Activated naive CD8-positive, alpha-beta T cell treated with anti-CD3 and anti-CD28 coated beads, Interleukin-2, amount 10 ng/mL, durations not matched to agents 7 days and 5 days (primary cell): Measurements from ENCODE around the gene IMP4. TPM values are rescaled to one million over a fixed set of nuclear protein-coding genes. Genes with fewer than 3 reads are reported as not detected.

ENCODE experiments used
- ATAC-seq: fragments of 150-1000 bp; cut with Tn5 transposase; one replicate; pipeline ENCODE4 v1.10.0; 2021; ENCODE audit warnings: low read depth, moderate library complexity
- POLR2A ChIA-PET: fragments of 350-600 bp; sonication (Branson Sonifier 250); formaldehyde crosslinking; loops from one replicate; lab custom pipeline; 2021; ENCODE audit warnings: antibody characterized with exemption; lab: Charles Lee
- DNase-seq: peaks from one replicate; pipeline ENCODE4 v3.0.0; 2021
- H3K27ac Mint-ChIP-seq: one replicate; pipeline ENCODE4 v1.8.0; 2022; ENCODE audit warnings: mild to moderate bottlenecking, mixed read lengths
- H3K27me3 Mint-ChIP-seq: one replicate; pipeline ENCODE4 v1.8.0; 2022; ENCODE audit warnings: mild to moderate bottlenecking, moderate library complexity, mixed read lengths
- H3K36me3 Mint-ChIP-seq: one replicate; pipeline ENCODE4 v1.8.0; 2021; ENCODE audit warnings: mild to moderate bottlenecking, mixed read lengths
- H3K4me1 Mint-ChIP-seq: one replicate; pipeline ENCODE4 v1.8.0; 2021; ENCODE audit warnings: mixed read lengths
- H3K4me3 Mint-ChIP-seq: one replicate; pipeline ENCODE4 v1.8.0; 2022; ENCODE audit warnings: mild to moderate bottlenecking, moderate library complexity, mixed read lengths
- H3K9me3 Mint-ChIP-seq: one replicate; pipeline ENCODE4 v1.8.0; 2021; ENCODE audit warnings: mixed read lengths
- total RNA-seq, 2 experiments: library from RNA; stranded (reverse); gene quantifications; one replicate each; pipeline ENCODE4 v1.2.3, GENCODE V29; 2021

The IMP4 gene
- total RNA-seq, 2 experiments from 2014 or later = 64.9 to 65.8 TPM

DNA sequence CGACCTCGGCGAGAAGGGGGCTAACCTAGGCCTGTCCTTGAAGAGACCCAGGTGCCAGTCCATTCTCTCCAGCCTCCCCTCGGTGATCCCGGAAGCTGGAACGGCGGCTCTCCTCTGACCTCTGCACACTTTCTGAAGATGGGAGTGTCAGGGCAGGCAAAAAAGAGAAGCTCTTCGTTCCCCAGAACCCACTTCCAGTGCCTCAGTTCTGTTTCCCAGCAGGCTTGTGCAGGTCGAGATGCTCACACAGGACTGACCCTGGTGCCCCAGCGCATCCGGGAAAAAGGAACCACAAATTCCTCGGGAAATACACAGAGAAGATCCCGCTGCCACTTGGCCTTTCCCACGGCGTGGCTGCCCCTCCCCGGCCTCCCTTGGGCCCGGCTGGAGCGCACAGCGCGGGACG is 12.5 kb downstream of the IMP4 start:
- Mint-ChIP-seq H3K36me3 (no peaks in the 10 kb centered on the region), H3K9me3 (no peaks in the 10 kb centered on the region), H3K4me1 (peaks cover 14% of the 10 kb centered on the region), H3K27me3 (peaks cover 2% of the 10 kb centered on the region), H3K4me3 (peak overlapping the region; percentile 83), H3K27ac (no peak overlapping the region)
- POLR2A ChIA-PET = interaction anchor here (1.0 to 1.9 kb wide), 2 partner anchors 12 to 18 kb away, joined by 3 to 18 read pairs; partner anchors contain the start of gene IMP4
- ATAC-seq = no peak
- DNase-seq = no peak

DNA sequence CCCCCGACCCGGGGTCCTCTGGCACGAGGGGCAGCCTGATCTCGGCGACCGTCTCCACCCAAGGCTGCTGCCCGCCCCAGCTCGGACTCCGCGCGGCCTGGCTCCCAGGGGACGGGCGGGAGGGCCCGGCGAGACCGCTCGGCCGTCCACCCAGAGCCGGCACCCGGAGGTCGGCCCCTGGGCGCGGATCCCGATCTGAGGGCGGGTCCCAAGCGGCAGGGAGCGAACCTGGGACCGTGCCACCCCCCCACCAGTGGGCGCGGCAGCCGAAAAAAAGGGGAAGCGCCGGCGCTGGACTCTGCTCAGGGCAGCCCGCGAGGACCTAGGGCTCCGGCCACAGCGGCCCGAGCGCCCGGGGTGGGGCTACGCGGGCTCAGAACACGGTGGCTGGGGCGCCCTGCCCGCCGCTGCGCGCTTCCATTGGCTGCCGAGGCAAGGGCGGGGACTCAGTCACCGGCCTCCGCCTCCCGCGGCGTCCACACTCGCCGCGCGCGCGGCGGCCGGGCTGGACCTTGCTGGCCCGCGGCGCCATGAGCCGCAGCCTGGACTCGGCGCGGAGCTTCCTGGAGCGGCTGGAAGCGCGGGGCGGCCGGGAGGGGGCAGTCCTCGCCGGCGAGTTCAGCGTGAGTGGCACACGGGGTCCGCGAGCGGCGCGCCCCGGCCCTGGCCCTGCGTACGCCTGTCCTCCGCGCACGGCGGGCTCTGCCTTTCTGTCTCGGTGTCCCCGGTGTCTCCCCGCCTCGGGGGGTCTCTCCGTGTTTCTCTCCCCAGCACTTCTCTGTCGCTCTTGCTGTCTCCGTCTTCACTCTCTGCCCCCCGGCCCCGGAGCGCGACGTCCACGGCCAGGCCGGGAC is 13.1 kb downstream of the IMP4 start, which contains the start of gene PTPN18:
Gene PTPN18, plus strand, starts transcription at position 479 of the 854 bp plus-strand sequence. Its CDS starts 52 bp downstream, at position 531.
- POLR2A ChIA-PET = interaction anchor here (1.0 to 1.9 kb wide), 2 partner anchors 13 to 17 kb away, joined by 3 to 18 read pairs; partner anchors contain the start of gene IMP4
- H3K27me3 Mint-ChIP-seq = peaks cover 2% of the 10 kb centered on the region
- H3K4me3 Mint-ChIP-seq = peak within 1 kb of the TSS; percentile 83
- peak; percentile 74 for DNase-seq
- H3K9me3 Mint-ChIP-seq = no peaks in the 10 kb centered on the region
- ATAC-seq = peak; percentile 94
- H3K27ac Mint-ChIP-seq = no peak within 1 kb of the TSS
- peaks cover 14% of the 10 kb centered on the region for H3K4me1 Mint-ChIP-seq
- H3K36me3 Mint-ChIP-seq = no peaks in the 10 kb centered on the region

DNA sequence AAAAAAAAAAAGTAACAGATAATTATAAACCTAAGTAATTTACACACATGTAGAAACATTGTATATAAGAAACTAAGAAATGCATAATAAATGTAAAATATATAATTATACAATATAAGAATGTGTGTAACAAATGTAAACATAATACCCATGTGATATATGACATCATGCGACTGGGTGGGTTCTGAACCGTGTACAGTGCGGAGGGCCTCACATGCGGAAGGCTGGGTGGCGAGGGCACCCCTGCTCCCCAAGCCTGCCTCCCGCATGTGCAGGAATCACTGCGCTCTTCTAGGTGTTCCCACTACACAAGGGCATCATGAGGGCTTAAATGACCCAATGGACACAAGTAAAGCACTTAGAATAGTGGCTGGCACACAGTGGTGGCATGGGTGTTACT is 15.2 kb downstream of the IMP4 start:
- POLR2A ChIA-PET = no interaction called here
- Mint-ChIP-seq H3K9me3 (no peaks in the 10 kb centered on the region), H3K4me3 (no peak overlapping the region), H3K36me3 (no peaks in the 10 kb centered on the region), H3K27me3 (peaks cover 8% of the 10 kb centered on the region), H3K4me1 (peaks cover 8% of the 10 kb centered on the region), H3K27ac (no peak overlapping the region)
- DNase-seq (no peak), ATAC-seq (no peak)

DNA sequence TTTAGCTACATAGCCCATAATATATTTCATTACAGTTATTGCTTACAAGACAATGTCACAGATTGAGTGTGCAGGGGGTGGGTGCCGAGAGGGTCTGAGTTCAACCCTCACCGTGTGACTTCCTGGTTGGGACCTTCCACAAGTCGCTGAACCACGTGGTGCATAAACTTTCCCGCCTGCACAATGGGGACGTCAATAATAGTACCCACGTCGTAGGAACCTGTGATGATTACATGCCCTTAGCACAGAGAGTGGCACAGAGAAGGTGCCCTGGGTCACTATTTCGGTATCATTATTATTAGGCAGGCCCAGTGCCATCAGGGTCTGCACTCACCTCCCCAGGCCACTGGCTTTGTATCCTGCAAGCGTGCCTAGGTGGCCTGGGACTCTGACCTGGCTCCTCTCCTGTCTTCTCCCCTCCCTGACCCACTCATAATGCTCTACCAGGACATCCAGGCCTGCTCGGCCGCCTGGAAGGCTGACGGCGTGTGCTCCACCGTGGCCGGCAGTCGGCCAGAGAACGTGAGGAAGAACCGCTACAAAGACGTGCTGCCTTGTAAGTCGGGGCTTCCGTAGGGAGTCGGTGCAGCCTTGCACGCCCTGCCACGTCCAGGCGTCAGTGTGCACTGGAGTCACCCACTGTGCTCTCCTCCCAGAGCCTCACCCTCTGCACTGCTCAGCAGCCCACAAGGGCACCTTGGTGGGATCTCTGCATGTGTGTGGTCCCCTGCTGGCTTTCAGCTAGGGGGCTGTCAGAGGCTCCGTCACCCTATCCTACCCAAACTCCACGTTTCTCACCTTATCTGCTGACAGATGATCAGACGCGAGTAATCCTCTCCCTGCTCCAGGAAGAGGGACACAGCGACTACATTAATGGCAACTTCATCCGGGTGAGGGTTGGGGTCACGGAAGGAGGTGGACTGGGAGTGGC is 16.0 kb downstream of the IMP4 start:
- no peaks in the 10 kb centered on the region for H3K36me3 Mint-ChIP-seq
- peaks cover 10% of the 10 kb centered on the region for H3K27me3 Mint-ChIP-seq
- POLR2A ChIA-PET = no interaction called here
- H3K4me1 Mint-ChIP-seq = peaks cover 8% of the 10 kb centered on the region
- H3K4me3 Mint-ChIP-seq = no peak overlapping the region
- no peak for ATAC-seq
- no peak for DNase-seq
- H3K27ac Mint-ChIP-seq = no peak overlapping the region
- no peaks in the 10 kb centered on the region for H3K9me3 Mint-ChIP-seq

DNA sequence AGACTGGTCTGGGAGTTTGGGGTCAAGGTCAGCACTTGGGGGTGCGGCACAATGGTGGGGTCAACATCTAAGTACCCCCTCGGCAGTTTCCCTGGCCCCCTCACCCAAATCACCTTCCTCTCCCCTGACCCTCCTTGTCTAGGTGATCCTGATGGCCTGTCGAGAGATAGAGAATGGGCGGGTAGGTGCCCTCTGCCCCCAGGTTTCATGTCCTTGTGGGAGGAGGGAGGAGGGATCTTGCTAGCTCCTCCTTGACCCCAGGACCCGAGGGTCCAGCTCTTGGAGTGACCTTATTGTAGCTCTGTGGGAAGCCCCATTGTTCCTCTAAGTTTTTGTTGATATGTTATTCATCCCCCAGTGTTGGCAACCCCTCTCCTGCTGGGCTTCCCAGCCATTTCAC is 16.8 kb downstream of the IMP4 start:
- Mint-ChIP-seq H3K4me3 (no peak overlapping the region), H3K27ac (no peak overlapping the region), H3K27me3 (peaks cover 10% of the 10 kb centered on the region), H3K36me3 (no peaks in the 10 kb centered on the region), H3K4me1 (peaks cover 8% of the 10 kb centered on the region), H3K9me3 (no peaks in the 10 kb centered on the region)
- POLR2A ChIA-PET = no interaction called here
- ATAC-seq (no peak), DNase-seq (no peak)

DNA sequence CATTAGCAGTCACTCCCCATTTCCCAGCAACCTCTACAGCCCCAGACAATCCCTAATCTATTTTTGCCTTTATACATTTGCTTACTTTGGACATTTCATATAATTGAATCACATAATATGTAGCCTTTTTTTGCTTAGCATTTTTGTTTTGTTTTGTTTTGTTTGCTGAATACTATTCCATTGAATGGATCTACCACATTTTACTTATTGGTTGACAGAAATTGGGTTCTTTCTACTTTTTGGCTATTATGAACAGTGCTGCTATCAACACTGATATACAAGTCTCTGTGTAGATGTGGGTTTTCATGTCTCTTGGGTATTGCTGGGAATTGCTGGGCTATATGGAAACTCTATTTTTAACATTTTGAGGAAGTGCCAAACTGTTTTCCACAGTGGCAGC is 20.8 kb downstream of the IMP4 start:
- ATAC-seq (no peak), DNase-seq (no peak)
- Mint-ChIP-seq H3K9me3 (peaks cover 2% of the 10 kb centered on the region), H3K36me3 (peaks cover 2% of the 10 kb centered on the region), H3K27me3 (peaks cover 29% of the 10 kb centered on the region), H3K4me1 (peaks cover 3% of the 10 kb centered on the region), H3K4me3 (no peak overlapping the region), H3K27ac (no peak overlapping the region)
- POLR2A ChIA-PET = no interaction called here

DNA sequence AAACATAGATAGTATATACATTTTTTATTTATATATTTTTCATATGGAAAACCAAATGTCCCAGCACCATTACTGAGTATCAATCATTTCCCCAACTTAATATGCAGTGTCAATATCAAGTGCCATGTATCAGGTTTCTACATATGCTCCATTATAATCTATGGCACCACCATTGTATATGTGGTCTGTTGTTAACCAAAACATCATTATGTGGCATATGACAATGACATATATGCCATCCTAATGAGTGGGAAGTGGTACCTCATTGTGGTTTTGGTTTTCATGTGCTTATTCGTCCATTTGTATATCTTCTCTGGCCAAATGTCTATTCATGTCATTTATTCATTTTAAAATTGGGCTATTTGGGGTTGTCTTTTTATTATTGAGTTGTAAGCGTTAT is 22.4 kb downstream of the IMP4 start:
- DNase-seq = no peak
- peaks cover 8% of the 10 kb centered on the region for H3K4me1 Mint-ChIP-seq
- H3K27me3 Mint-ChIP-seq = peaks cover 31% of the 10 kb centered on the region
- no peak overlapping the region for H3K4me3 Mint-ChIP-seq
- H3K9me3 Mint-ChIP-seq = peaks cover 2% of the 10 kb centered on the region
- H3K27ac Mint-ChIP-seq = no peak overlapping the region
- POLR2A ChIA-PET = no interaction called here
- ATAC-seq = no peak
- peaks cover 2% of the 10 kb centered on the region for H3K36me3 Mint-ChIP-seq

DNA sequence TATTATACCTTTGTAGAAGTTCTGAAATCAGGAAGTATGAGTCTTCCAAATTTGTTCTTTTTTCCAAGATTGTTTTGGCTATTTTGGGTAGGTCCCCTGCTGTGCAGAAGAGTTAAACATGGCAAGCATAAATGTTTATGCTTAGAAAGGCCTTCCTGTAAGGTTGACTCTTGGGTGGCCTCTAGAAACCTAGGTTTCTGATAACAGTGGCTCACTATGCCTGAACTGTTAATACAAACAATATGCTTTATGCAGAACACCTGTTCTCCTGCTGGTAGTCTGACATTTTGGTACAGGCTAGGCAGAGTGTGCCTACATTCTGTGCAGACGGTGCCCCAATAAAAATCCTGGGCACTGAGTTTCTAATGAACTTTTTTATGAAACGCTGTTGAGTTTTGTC is 23.3 kb downstream of the IMP4 start:
- Mint-ChIP-seq H3K4me3 (no peak overlapping the region), H3K4me1 (peaks cover 16% of the 10 kb centered on the region), H3K36me3 (peaks cover 2% of the 10 kb centered on the region), H3K27me3 (peaks cover 32% of the 10 kb centered on the region), H3K9me3 (peaks cover 2% of the 10 kb centered on the region), H3K27ac (no peak overlapping the region)
- POLR2A ChIA-PET = interaction anchor here (1.3 kb wide), 1 partner anchor 24 kb away, joined by 8 read pairs; the partner anchor contains the start of gene IMP4
- DNase-seq (no peak), ATAC-seq (no peak)

DNA sequence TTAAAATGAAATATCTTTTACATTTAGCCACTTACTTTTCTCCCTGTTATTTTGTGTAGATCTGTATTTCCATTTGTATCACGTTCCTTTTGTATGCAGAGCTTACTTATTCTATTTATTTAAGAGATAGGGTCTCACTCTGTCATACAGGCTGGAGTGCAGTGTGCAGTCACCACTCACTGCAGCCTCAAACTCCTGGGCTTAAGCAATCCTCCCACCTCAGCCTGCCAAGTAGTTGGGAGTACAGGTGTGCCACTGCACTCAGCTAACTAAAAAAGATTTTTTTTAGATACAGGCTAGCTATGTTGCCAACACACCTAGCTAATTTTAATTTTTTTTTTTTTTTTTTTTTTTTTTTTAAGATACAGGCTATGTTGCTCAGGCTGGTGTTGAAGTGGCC is 24.0 kb downstream of the IMP4 start:
- ATAC-seq = no peak
- POLR2A ChIA-PET = interaction anchor here (0.6 to 1.3 kb wide), 2 partner anchors 25 to 211 kb away, joined by 3 to 8 read pairs; partner anchors contain the start of gene IMP4
- peaks cover 2% of the 10 kb centered on the region for H3K36me3 Mint-ChIP-seq
- no peak overlapping the region for H3K4me3 Mint-ChIP-seq
- H3K9me3 Mint-ChIP-seq = peaks cover 2% of the 10 kb centered on the region
- peaks cover 24% of the 10 kb centered on the region for H3K4me1 Mint-ChIP-seq
- DNase-seq = no peak
- peaks cover 28% of the 10 kb centered on the region for H3K27me3 Mint-ChIP-seq
- no peak overlapping the region for H3K27ac Mint-ChIP-seq

DNA sequence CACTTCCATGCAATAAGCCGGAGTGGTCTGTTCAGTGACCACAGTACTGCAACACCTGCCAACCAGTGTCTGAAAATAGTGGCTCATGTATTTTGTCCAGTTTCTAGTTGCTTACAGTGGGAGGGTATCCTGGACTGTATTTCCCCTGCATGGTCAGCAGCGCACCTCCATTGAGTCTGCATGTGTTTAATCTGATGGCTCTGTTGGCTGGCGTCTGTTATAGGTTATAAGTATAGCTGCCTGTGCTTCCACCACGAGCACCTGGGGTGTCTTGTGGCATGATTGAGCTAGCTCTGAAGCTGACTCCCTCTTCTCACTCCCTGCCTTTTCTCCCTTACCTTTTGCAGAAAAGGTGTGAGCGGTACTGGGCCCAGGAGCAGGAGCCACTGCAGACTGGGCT is 26.1 kb downstream of the IMP4 start:
- Mint-ChIP-seq H3K27me3 (peaks cover 24% of the 10 kb centered on the region), H3K4me1 (peaks cover 32% of the 10 kb centered on the region), H3K27ac (no peak overlapping the region), H3K36me3 (peaks cover 7% of the 10 kb centered on the region), H3K4me3 (no peak overlapping the region), H3K9me3 (peaks cover 2% of the 10 kb centered on the region)
- DNase-seq (no peak), ATAC-seq (no peak)
- POLR2A ChIA-PET = interaction anchor here (0.6 to 3.2 kb wide), 3 partner anchors 8 to 26 kb away, joined by 3 to 42 read pairs (median 4); partner anchors contain the start of gene IMP4

DNA sequence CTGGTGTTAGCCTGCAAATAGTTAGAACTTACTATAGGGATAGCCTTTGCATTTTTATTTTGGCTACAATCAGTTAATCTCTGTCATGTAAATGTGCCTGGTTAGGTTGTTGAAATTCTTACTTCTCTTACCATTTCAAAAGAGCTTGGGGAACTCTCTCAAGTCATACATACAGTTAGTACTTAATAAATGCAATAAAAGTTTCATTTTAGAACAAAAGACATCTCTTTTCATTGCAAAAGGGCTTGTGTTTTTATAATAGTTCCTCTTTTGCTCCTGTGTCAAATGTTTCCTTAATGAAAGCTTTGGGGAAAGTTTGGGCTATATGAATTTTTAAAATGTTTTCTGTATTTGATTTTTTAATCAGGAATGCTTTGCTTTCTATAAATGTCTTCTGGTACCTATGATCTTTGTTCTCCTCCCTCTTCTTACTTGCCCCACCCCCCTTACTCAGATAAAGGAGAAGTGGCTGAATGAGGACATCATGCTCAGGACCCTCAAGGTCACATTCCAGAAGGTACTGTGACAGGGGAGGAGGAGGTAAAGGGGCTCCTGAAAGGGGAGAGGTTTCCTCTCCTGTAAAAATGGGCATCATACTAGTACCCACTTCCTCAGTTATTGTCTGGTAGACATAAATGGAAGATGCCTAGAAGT is 26.7 kb downstream of the IMP4 start:
- H3K36me3 Mint-ChIP-seq = peaks cover 7% of the 10 kb centered on the region
- POLR2A ChIA-PET = interaction anchor here (0.6 to 3.2 kb wide), 3 partner anchors 9 to 27 kb away, joined by 3 to 42 read pairs (median 4); partner anchors contain the start of gene IMP4

DNA sequence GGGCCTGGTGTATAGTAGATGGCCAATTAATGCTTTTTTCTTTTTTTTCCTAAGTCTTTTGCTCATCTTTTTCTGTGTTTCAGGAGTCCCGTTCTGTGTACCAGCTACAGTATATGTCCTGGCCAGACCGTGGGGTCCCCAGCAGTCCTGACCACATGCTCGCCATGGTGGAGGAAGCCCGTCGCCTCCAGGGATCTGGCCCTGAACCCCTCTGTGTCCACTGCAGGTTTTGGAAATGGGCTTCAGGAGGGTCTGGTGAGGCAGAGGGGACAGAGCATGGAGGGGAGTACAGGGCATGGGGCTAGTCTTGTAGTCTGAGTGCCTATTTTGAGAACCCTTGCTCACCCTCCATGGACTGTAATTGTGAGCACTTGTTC is 27.3 kb downstream of the IMP4 start:
- DNase-seq = no peak
- H3K4me1 Mint-ChIP-seq = peaks cover 37% of the 10 kb centered on the region
- peaks cover 24% of the 10 kb centered on the region for H3K27me3 Mint-ChIP-seq
- peaks cover 12% of the 10 kb centered on the region for H3K36me3 Mint-ChIP-seq
- peaks cover 2% of the 10 kb centered on the region for H3K9me3 Mint-ChIP-seq
- ATAC-seq = no peak
- peak overlapping the region; percentile 95 for H3K4me3 Mint-ChIP-seq
- H3K27ac Mint-ChIP-seq = peak overlapping the region; percentile 96
- POLR2A ChIA-PET = interaction anchor here (1.9 to 3.2 kb wide), 2 partner anchors 20 to 28 kb away, joined by 4 to 42 read pairs; partner anchors contain the start of gene IMP4

More for the DNA sequence above, 26.7 kb downstream of the IMP4 start:
- Mint-ChIP-seq H3K27me3 (peaks cover 24% of the 10 kb centered on the region), H3K4me3 (no peak overlapping the region), H3K4me1 (peaks cover 32% of the 10 kb centered on the region), H3K9me3 (peaks cover 2% of the 10 kb centered on the region), H3K27ac (peak overlapping the region; percentile 96)
- DNase-seq (no peak), ATAC-seq (no peak)
